ENCODE data around the gene ITLN2. TPM values are rescaled to one million over a fixed set of nuclear protein-coding genes. Genes with fewer than 3 reads are reported as not detected.

Gene ITLN2
- total and polyA plus RNA-seq, 2 experiments from 2014 or later = 8.0 to 12.8 TPM

- TF ChIP-seq, protein P1, sequence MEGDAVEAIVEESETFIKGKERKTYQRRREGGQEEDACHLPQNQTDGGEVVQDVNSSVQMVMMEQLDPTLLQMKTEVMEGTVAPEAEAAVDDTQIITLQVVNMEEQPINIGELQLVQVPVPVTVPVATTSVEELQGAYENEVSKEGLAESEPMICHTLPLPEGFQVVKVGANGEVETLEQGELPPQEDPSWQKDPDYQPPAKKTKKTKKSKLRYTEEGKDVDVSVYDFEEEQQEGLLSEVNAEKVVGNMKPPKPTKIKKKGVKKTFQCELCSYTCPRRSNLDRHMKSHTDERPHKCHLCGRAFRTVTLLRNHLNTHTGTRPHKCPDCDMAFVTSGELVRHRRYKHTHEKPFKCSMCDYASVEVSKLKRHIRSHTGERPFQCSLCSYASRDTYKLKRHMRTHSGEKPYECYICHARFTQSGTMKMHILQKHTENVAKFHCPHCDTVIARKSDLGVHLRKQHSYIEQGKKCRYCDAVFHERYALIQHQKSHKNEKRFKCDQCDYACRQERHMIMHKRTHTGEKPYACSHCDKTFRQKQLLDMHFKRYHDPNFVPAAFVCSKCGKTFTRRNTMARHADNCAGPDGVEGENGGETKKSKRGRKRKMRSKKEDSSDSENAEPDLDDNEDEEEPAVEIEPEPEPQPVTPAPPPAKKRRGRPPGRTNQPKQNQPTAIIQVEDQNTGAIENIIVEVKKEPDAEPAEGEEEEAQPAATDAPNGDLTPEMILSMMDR (conservative IDR thresholded peaks at IDR 0.05; ENCODE audit: low read depth in 2 of 2) = peak in 1 of 2 experiments; percentile 24; a peak in 2 of 4 replicates
- TF ChIP-seq CREB1 (CRISPR knock-in tag; IDR thresholded peaks at IDR 0.05; ENCODE audit: low read depth) (no peak), POLR2AphosphoS5 (IDR thresholded peaks at IDR 0.05; ENCODE audit: low read depth) (peak; percentile 38; the same call in 1 of the 2 replicates)
- H3K4me1 Mint-ChIP-seq = peaks cover 39% of the 10 kb centered on the region
- Histone ChIP-seq H3K4me3 (peak overlapping the region; percentile 42), H3K27ac (ENCODE audit: low read depth) (peak overlapping the region; percentile 98), H3K27me3 (ENCODE audit: insufficient read depth) (no peaks in the 10 kb centered on the region), H3F3A (replicated peaks; ENCODE audit: low read depth) (peaks cover 15% of the 10 kb centered on the region; the same call in 1 of the 2 replicates), H3K4me1 (ENCODE audit: insufficient read depth) (peaks cover 23% of the 10 kb centered on the region), H3K79me2 (replicated peaks; ENCODE audit: insufficient read depth) (no peaks in the 10 kb centered on the region), H4K20me1 (replicated peaks; ENCODE audit: insufficient read depth) (no peaks in the 10 kb centered on the region), H3K36me3 (ENCODE audit: insufficient read depth) (no peaks in the 10 kb centered on the region), H2AFZ (no peak overlapping the region), H3K4me2 (peak overlapping the region; percentile 69), H3K9me2 (ENCODE audit: insufficient read depth) (no peaks in the 10 kb centered on the region)
- ATAC-seq = peak; percentile 89
- H3K27me3 Mint-ChIP-seq (ENCODE audit: insufficient read depth, low read depth, poor library complexity) = peaks cover 13% of the 10 kb centered on the region
- DNase-seq (ENCODE audit: low spot score) = peak; percentile 98
- H3K9me3 Mint-ChIP-seq = peaks cover 14% of the 10 kb centered on the region; the same call in 2 of the 3 replicates
- peak overlapping the region; percentile 98 for H3K27ac Mint-ChIP-seq
- peaks cover 10% of the 10 kb centered on the region; the same call in 2 of the 3 replicates for H3K36me3 Mint-ChIP-seq (ENCODE audit: low read depth)
- peak overlapping the region; percentile 68 for H3K4me3 Mint-ChIP-seq
Measured at GRCh38 chr1:160981584-160982411, 27.2 kb upstream of the ITLN2 start.

GRCh38 chr1:160979286-160979685, 24.7 kb upstream of the ITLN2 start:
- H3K9me3 Mint-ChIP-seq = peaks cover 14% of the 10 kb centered on the region; the same call in 2 of the 3 replicates
- Histone ChIP-seq H4K20me1 (replicated peaks; ENCODE audit: insufficient read depth) (no peaks in the 10 kb centered on the region), H3K79me2 (replicated peaks; ENCODE audit: insufficient read depth) (no peaks in the 10 kb centered on the region), H3K9me2 (ENCODE audit: insufficient read depth) (no peaks in the 10 kb centered on the region), H3K4me1 (ENCODE audit: insufficient read depth) (peaks cover 16% of the 10 kb centered on the region), H3K27me3 (ENCODE audit: insufficient read depth) (no peaks in the 10 kb centered on the region), H3K4me3 (no peak overlapping the region), H2AFZ (no peak overlapping the region), H3F3A (replicated peaks; ENCODE audit: low read depth) (peaks cover 9% of the 10 kb centered on the region; the same call in 1 of the 2 replicates), H3K27ac (ENCODE audit: low read depth) (no peak overlapping the region), H3K4me2 (no peak overlapping the region), H3K36me3 (ENCODE audit: insufficient read depth) (no peaks in the 10 kb centered on the region)
- peaks cover 6% of the 10 kb centered on the region; the same call in 2 of the 3 replicates for H3K36me3 Mint-ChIP-seq (ENCODE audit: low read depth)
- peaks cover 27% of the 10 kb centered on the region for H3K4me1 Mint-ChIP-seq
- TF ChIP-seq EZH2phosphoT487 (IDR thresholded peaks at IDR 0.05; ENCODE audit: unreplicated experiment) = no peak
- no peak for TF ChIP-seq POLR2AphosphoS5 (IDR thresholded peaks at IDR 0.05; ENCODE audit: low read depth)
- TF ChIP-seq, protein P2, sequence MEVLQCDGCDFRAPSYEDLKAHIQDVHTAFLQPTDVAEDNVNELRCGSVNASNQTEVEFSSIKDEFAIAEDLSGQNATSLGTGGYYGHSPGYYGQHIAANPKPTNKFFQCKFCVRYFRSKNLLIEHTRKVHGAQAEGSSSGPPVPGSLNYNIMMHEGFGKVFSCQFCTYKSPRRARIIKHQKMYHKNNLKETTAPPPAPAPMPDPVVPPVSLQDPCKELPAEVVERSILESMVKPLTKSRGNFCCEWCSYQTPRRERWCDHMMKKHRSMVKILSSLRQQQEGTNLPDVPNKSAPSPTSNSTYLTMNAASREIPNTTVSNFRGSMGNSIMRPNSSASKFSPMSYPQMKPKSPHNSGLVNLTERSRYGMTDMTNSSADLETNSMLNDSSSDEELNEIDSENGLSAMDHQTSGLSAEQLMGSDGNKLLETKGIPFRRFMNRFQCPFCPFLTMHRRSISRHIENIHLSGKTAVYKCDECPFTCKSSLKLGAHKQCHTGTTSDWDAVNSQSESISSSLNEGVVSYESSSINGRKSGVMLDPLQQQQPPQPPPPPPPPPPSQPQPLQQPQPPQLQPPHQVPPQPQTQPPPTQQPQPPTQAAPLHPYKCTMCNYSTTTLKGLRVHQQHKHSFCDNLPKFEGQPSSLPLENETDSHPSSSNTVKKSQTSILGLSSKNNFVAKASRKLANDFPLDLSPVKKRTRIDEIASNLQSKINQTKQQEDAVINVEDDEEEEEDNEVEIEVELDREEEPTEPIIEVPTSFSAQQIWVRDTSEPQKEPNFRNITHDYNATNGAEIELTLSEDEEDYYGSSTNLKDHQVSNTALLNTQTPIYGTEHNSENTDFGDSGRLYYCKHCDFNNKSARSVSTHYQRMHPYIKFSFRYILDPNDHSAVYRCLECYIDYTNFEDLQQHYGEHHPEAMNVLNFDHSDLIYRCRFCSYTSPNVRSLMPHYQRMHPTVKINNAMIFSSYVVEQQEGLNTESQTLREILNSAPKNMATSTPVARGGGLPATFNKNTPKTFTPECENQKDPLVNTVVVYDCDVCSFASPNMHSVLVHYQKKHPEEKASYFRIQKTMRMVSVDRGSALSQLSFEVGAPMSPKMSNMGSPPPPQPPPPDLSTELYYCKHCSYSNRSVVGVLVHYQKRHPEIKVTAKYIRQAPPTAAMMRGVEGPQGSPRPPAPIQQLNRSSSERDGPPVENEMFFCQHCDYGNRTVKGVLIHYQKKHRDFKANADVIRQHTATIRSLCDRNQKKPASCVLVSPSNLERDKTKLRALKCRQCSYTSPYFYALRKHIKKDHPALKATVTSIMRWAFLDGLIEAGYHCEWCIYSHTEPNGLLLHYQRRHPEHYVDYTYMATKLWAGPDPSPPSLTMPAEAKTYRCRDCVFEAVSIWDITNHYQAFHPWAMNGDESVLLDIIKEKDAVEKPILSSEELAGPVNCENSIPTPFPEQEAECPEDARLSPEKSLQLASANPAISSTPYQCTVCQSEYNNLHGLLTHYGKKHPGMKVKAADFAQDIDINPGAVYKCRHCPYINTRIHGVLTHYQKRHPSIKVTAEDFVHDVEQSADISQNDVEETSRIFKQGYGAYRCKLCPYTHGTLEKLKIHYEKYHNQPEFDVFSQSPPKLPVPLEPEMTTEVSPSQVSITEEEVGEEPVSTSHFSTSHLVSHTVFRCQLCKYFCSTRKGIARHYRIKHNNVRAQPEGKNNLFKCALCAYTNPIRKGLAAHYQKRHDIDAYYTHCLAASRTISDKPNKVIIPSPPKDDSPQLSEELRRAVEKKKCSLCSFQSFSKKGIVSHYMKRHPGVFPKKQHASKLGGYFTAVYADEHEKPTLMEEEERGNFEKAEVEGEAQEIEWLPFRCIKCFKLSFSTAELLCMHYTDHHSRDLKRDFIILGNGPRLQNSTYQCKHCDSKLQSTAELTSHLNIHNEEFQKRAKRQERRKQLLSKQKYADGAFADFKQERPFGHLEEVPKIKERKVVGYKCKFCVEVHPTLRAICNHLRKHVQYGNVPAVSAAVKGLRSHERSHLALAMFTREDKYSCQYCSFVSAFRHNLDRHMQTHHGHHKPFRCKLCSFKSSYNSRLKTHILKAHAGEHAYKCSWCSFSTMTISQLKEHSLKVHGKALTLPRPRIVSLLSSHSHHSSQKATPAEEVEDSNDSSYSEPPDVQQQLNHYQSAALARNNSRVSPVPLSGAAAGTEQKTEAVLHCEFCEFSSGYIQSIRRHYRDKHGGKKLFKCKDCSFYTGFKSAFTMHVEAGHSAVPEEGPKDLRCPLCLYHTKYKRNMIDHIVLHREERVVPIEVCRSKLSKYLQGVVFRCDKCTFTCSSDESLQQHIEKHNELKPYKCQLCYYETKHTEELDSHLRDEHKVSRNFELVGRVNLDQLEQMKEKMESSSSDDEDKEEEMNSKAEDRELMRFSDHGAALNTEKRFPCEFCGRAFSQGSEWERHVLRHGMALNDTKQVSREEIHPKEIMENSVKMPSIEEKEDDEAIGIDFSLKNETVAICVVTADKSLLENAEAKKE (CRISPR knock-in tag; IDR thresholded peaks at IDR 0.05) = no peak
- no peak overlapping the region for H3K27ac Mint-ChIP-seq
- no peak overlapping the region for H3K4me3 Mint-ChIP-seq
- ATAC-seq (no peak), DNase-seq (ENCODE audit: low spot score) (no peak)
- peaks cover 13% of the 10 kb centered on the region for H3K27me3 Mint-ChIP-seq (ENCODE audit: insufficient read depth, low read depth, poor library complexity)
